Esophagus muscularis mucosa (tissue), 4 donors: Measurements from ENCODE around the gene TLCD3A.

Source experiments
- CTCF ChIP-seq, 3 experiments: fragments of 200-600 bp in 2 of 3; fragments of 450-650 bp in 1 of 3; sonication (generic) in 2 of 3; IDR thresholded peaks; one replicate each; pipeline ENCODE4 v1.5.1; 2017 to 2019; ENCODE audit warnings: antibody characterized with exemption in 3 of 3, mild to moderate bottlenecking in 2 of 3, moderate library complexity in 1 of 3
- EP300 ChIP-seq: sonication (generic); formaldehyde crosslinking; IDR thresholded peaks from one replicate; pipeline ENCODE4 v1.6.1; 2017; ENCODE audit warnings: antibody characterized with exemption
- POLR2A ChIP-seq: fragments of 450-650 bp; IDR thresholded peaks from one replicate; pipeline ENCODE4 v1.6.1; 2017; ENCODE audit warnings: antibody characterized with exemption, moderate library complexity, mild to moderate bottlenecking, low read depth

- TF ChIP-seq CTCF (IDR thresholded peaks at IDR 0.05) (no peak), POLR2A (no peak), EP300 (no peak)
These were observed 14.6 kb downstream of the TLCD3A start for GRCh38 chr17:746783-747629.
